GM23248 (cell line): ENCODE measurements around the gene GARNL3.

Experiments
- EZH2 ChIP-seq: fragments of 200-600 bp; sonication (generic); IDR thresholded peaks from 2 replicates; pipeline ENCODE4 v1.6.1; 2018; ENCODE audit warnings: antibody characterized with exemption, mild to moderate bottlenecking; ENCODE audit not compliant: insufficient read depth, poor library complexity, severe bottlenecking
- EZH2phosphoT487 ChIP-seq: fragments of 200-600 bp; sonication (generic); IDR thresholded peaks from 2 replicates; pipeline ENCODE4 v1.6.1; 2018; ENCODE audit warnings: antibody characterized with exemption, moderate library complexity, mild to moderate bottlenecking, low read depth; ENCODE audit not compliant: insufficient read depth

DNA sequence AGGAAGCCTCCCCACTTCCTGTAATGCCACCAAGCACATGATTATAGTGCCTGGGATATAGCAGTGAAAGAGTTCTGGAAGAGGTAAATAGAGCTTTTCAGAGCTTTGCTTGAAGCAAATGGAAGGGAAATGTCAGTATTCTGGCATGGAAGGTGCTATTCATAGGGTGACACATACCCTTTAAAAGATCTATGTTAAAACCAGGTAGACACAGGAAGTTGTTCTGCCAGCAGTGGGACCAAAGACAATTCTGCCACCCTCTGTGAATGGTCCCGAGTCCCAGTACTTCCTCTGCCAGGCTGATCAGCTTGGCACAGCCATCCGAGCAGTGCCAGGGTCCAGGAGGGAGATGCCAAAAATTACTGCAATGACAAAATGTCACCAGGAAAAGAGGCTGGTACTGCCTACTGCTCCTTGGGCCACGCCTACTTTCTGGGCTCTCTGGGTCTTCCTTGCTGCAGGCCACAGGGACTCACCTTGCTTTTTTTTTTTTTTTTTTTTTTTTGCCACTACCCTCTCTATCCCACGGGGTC, 26.7 kb downstream of the GARNL3 start:
- TF ChIP-seq EZH2phosphoT487 (no peak), EZH2 (no peak)
